Mesenchymal stem cell (in vitro differentiated cells and primary cell): ENCODE results near the gene TIMP2.
A peak's percentile ranks its signal among the peaks of the same experiment; 100 is the strongest.

Experiments used
- DNase-seq: peaks from one replicate; pipeline ENCODE4 v3.0.0-alpha.2; 2013
- H2AFZ ChIP-seq: one replicate; pipeline ENCODE4 v1.6.1; 2013; ENCODE audit warnings: low read depth, mild to moderate bottlenecking, control low read depth, inconsistent platforms, low read length, moderate library complexity
- H2AK5ac ChIP-seq: 2 replicates; pipeline ENCODE4 v1.6.1; 2013; ENCODE audit warnings: low read length, moderate library complexity, mild to moderate bottlenecking, inconsistent platforms; ENCODE audit not compliant: severe bottlenecking
- H2BK120ac ChIP-seq: one replicate; pipeline ENCODE4 v1.6.1; 2013; ENCODE audit warnings: low read depth, mild to moderate bottlenecking, inconsistent platforms, low read length, moderate library complexity
- H2BK12ac ChIP-seq, 2 experiments: one replicate each; pipeline ENCODE4 v1.6.1; 2013; ENCODE audit warnings: inconsistent platforms in 2 of 2, low read length in 2 of 2, mild to moderate bottlenecking in 2 of 2, moderate library complexity in 2 of 2, control low read depth in 1 of 2
- H2BK15ac ChIP-seq: one replicate; pipeline ENCODE4 v1.6.1; 2013; ENCODE audit warnings: mild to moderate bottlenecking, low read depth, inconsistent platforms; ENCODE audit not compliant: poor library complexity, severe bottlenecking
- H2BK5ac ChIP-seq: 2 replicates; pipeline ENCODE4 v1.6.1; 2013; ENCODE audit warnings: low read depth, mild to moderate bottlenecking, low read length, control low read depth, inconsistent platforms; ENCODE audit not compliant: poor library complexity, severe bottlenecking
- H3K14ac ChIP-seq, 2 experiments: one replicate each; pipeline ENCODE4 v1.6.1; 2013; ENCODE audit warnings: inconsistent platforms in 2 of 2, low read length in 2 of 2, control low read depth in 1 of 2, mild to moderate bottlenecking in 1 of 2, moderate library complexity in 1 of 2
- H3K18ac ChIP-seq, 2 experiments: one replicate each; pipeline ENCODE4 v1.6.1; 2013; ENCODE audit warnings: inconsistent platforms in 2 of 2, low read length in 2 of 2, control low read depth in 1 of 2, low read depth in 1 of 2, mild to moderate bottlenecking in 1 of 2
- H3K23ac ChIP-seq, 2 experiments: one replicate each; pipeline ENCODE4 v1.6.1; 2013; ENCODE audit warnings: inconsistent platforms in 2 of 2, low read length in 2 of 2, mild to moderate bottlenecking in 2 of 2, moderate library complexity in 2 of 2, control low read depth in 1 of 2
- H3K27ac ChIP-seq: 2 replicates; pipeline ENCODE4 v1.5.1; 2013; ENCODE audit warnings: mild to moderate bottlenecking, moderate library complexity, low read length, control low read depth, inconsistent platforms; ENCODE audit not compliant: poor library complexity, severe bottlenecking
- H3K27me3 ChIP-seq, 2 experiments: 2 replicates each; pipeline versions ENCODE4 v1.6.1 to v1.7.0; 2013; ENCODE audit warnings: low read length in 2 of 2, mild to moderate bottlenecking in 2 of 2, moderate library complexity in 2 of 2, control low read depth in 1 of 2, inconsistent platforms in 1 of 2; ENCODE audit not compliant: control insufficient read depth in 1 of 2, insufficient read depth in 1 of 2
- H3K36me3 ChIP-seq, 2 experiments: 2 replicates each; pipeline versions ENCODE4 v1.6.1 to v1.7.0; 2013; ENCODE audit warnings: low read length in 2 of 2, control low read depth in 1 of 2, inconsistent platforms in 1 of 2, low read depth in 1 of 2, mild to moderate bottlenecking in 1 of 2; ENCODE audit not compliant: insufficient read depth in 2 of 2, control insufficient read depth in 1 of 2
- H3K4ac ChIP-seq, 2 experiments: one replicate each; pipeline ENCODE4 v1.6.1; 2013; ENCODE audit warnings: inconsistent platforms in 2 of 2, low read length in 2 of 2, mild to moderate bottlenecking in 2 of 2, moderate library complexity in 2 of 2, control low read depth in 1 of 2, low read depth in 1 of 2
- H3K4me1 ChIP-seq: 2 replicates; pipeline ENCODE4 v1.6.1; 2013; ENCODE audit warnings: low read depth, low read length, control low read depth; ENCODE audit not compliant: control insufficient read depth, insufficient read depth
- H3K4me2 ChIP-seq: 2 replicates; pipeline ENCODE4 v1.6.1; 2013; ENCODE audit warnings: low read length, mild to moderate bottlenecking, inconsistent platforms; ENCODE audit not compliant: poor library complexity, severe bottlenecking
- H3K4me3 ChIP-seq, 2 experiments: 2 replicates each; pipeline versions ENCODE4 v1.5.1 to v1.7.0; 2013; ENCODE audit warnings: low read length in 2 of 2, mild to moderate bottlenecking in 2 of 2, control low read depth in 1 of 2, low read depth in 1 of 2; ENCODE audit not compliant: insufficient read depth in 1 of 2
- H3K79me1 ChIP-seq: replicated peaks from 2 replicates; pipeline ENCODE4 v1.6.1; 2013; ENCODE audit warnings: mild to moderate bottlenecking, control low read depth, low read length, inconsistent platforms; ENCODE audit not compliant: poor library complexity, severe bottlenecking
- H3K9ac ChIP-seq: 2 replicates; pipeline ENCODE4 v1.7.0; 2013; ENCODE audit warnings: mild to moderate bottlenecking, low read length, moderate library complexity
- H3K9me3 ChIP-seq: 2 replicates; pipeline ENCODE4 v1.7.0; 2013; ENCODE audit warnings: mild to moderate bottlenecking, low read length; ENCODE audit not compliant: control insufficient read depth
- H4K8ac ChIP-seq: one replicate; pipeline ENCODE4 v1.6.1; 2013; ENCODE audit warnings: inconsistent platforms, mild to moderate bottlenecking, low read length, moderate library complexity
- H4K91ac ChIP-seq: one replicate; pipeline ENCODE4 v1.6.1; 2013; ENCODE audit warnings: mild to moderate bottlenecking, low read length, inconsistent platforms
- WGBS: methylation state at CpG from one replicate; pipeline ENCODE4 v1.1.7; 2013; ENCODE audit warnings: mixed read lengths; 5-methylcytosine and 5-hydroxymethylcytosine counted together

Gene TIMP2

GRCh38 chr17:78847052-78847451 lies 78.1 kb downstream of the TIMP2 start:
- H3K4ac ChIP-seq = no peak overlapping the region
- H4K91ac ChIP-seq = no peak overlapping the region
- H3K9me3 ChIP-seq = no peaks in the 10 kb centered on the region
- no peak overlapping the region for H3K14ac ChIP-seq
- no peak overlapping the region for H3K27ac ChIP-seq
- no peak overlapping the region for H3K4me3 ChIP-seq
- H3K4me2 ChIP-seq = no peak overlapping the region
- no peak overlapping the region for H2BK120ac ChIP-seq
- no peak overlapping the region for H2AFZ ChIP-seq
- no peaks in the 10 kb centered on the region for H3K27me3 ChIP-seq
- no peaks in the 10 kb centered on the region for H3K79me1 ChIP-seq
- peaks cover 3% of the 10 kb centered on the region for H3K4me1 ChIP-seq
- H2BK12ac ChIP-seq = no peak overlapping the region
- H4K8ac ChIP-seq = no peak overlapping the region
- no peak overlapping the region for H2AK5ac ChIP-seq
- no peak overlapping the region for H3K18ac ChIP-seq
- H3K9ac ChIP-seq = no peak overlapping the region
- H3K36me3 ChIP-seq = peaks cover 3 to 13% of the 10 kb centered on the region in 2 experiments
- no peak overlapping the region for H3K23ac ChIP-seq
- no peak overlapping the region for H2BK5ac ChIP-seq
- 100% methylated on average over 1 of the region's 3 CpGs for WGBS
- no peak for DNase-seq
- H2BK15ac ChIP-seq = no peak overlapping the region

- Histone ChIP-seq H2AK5ac (no peak overlapping the region), H3K27ac (no peak overlapping the region), H4K91ac (no peak overlapping the region), H3K14ac (no peak overlapping the region), H2BK12ac (no peak overlapping the region), H4K8ac (no peak overlapping the region), H2BK15ac (no peak overlapping the region), H3K4me1 (peaks cover 5% of the 10 kb centered on the region), H2AFZ (no peak overlapping the region), H3K9me3 (no peaks in the 10 kb centered on the region), H3K36me3 (no peaks in the 10 kb centered on the region), H2BK120ac (no peak overlapping the region), H3K18ac (no peak overlapping the region), H3K4ac (no peak overlapping the region), H3K9ac (no peak overlapping the region), H3K27me3 (no peaks in the 10 kb centered on the region), H3K4me2 (no peak overlapping the region), H3K23ac (no peak overlapping the region), H2BK5ac (no peak overlapping the region), H3K79me1 (no peaks in the 10 kb centered on the region), H3K4me3 (no peak overlapping the region)
- peak; percentile 30 for DNase-seq
- 80% methylated on average over 9 of the region's 9 CpGs for WGBS
These were observed 80.7 kb downstream of the TIMP2 start for GRCh38 chr17:78844301-78845005.

GRCh38 chr17:78842881-78843565 lies 82.2 kb downstream of the TIMP2 start:
- peak; percentile 37 for DNase-seq
- H3K9me3 ChIP-seq = no peaks in the 10 kb centered on the region
- no peak overlapping the region for H3K14ac ChIP-seq
- H2BK12ac ChIP-seq = peak overlapping the region in 1 of 2 experiments; percentile 45
- H3K18ac ChIP-seq = no peak overlapping the region
- peaks cover 10% of the 10 kb centered on the region for H3K4me1 ChIP-seq
- no peak overlapping the region for H2BK5ac ChIP-seq
- no peaks in the 10 kb centered on the region for H3K79me1 ChIP-seq
- H3K9ac ChIP-seq = no peak overlapping the region
- H4K91ac ChIP-seq = no peak overlapping the region
- H3K27ac ChIP-seq = no peak overlapping the region
- H2AFZ ChIP-seq = no peak overlapping the region
- no peaks in the 10 kb centered on the region for H3K27me3 ChIP-seq
- no peak overlapping the region for H2BK15ac ChIP-seq
- H3K23ac ChIP-seq = no peak overlapping the region
- H2AK5ac ChIP-seq = peak overlapping the region; percentile 28
- no peak overlapping the region for H2BK120ac ChIP-seq
- H3K4me2 ChIP-seq = no peak overlapping the region
- peaks cover 0 to 4% of the 10 kb centered on the region in 2 experiments for H3K36me3 ChIP-seq
- no peak overlapping the region for H3K4me3 ChIP-seq
- 79% methylated on average over 10 of the region's 10 CpGs for WGBS
- no peak overlapping the region for H4K8ac ChIP-seq
- H3K4ac ChIP-seq = no peak overlapping the region
